ENCODE results near the gene CHPF. TPM values are rescaled to one million over a fixed set of nuclear protein-coding genes. Genes with fewer than 3 reads are reported as not detected.

The CHPF gene
- total RNA-seq, 1 experiment from 2014 or later, result 13.8 TPM

DNA sequence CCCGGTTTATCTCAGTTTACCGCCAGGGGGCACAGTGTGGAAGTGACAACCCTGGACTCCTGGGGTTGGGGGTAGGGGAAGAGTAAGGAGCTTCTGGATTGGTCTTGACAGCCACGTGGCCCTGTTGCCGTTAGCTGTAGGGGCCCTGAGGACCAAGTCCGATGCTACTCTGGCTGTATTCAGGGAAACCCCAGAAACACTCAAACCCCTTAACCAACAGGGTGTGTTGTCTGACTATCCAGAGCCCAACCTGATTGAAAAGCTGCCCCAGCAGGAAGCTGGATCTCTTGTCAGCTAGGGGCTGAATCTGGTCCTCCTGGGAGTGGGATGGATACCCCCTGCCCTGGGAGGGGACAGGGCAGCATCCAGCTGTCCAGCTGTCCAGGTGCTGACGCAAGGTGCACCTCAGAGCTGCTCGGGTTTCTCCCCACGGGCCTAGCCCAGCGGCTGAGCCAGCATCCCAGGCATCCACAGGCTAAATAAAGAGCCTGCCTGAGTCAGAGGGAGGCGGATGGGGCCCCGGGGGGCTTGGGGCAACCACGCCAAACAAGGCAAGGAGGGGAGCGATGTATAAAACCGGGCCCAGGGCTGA is 48.0 kb downstream of the CHPF start:
- CTCF ChIA-PET, result interaction anchor here (0.6 to 6.8 kb wide), 13 partner anchors 9 to 93 kb away, joined by 3 to 101 read pairs (median 6); partner anchors contain the start of gene ASIC4
- no peak for TF ChIP-seq EZH2 (IDR thresholded peaks at IDR 0.05; ENCODE audit: borderline replicate concordance, low read depth, low read length, poor library complexity, severe bottlenecking)
- TF ChIP-seq, protein P1, sequence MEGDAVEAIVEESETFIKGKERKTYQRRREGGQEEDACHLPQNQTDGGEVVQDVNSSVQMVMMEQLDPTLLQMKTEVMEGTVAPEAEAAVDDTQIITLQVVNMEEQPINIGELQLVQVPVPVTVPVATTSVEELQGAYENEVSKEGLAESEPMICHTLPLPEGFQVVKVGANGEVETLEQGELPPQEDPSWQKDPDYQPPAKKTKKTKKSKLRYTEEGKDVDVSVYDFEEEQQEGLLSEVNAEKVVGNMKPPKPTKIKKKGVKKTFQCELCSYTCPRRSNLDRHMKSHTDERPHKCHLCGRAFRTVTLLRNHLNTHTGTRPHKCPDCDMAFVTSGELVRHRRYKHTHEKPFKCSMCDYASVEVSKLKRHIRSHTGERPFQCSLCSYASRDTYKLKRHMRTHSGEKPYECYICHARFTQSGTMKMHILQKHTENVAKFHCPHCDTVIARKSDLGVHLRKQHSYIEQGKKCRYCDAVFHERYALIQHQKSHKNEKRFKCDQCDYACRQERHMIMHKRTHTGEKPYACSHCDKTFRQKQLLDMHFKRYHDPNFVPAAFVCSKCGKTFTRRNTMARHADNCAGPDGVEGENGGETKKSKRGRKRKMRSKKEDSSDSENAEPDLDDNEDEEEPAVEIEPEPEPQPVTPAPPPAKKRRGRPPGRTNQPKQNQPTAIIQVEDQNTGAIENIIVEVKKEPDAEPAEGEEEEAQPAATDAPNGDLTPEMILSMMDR (conservative IDR thresholded peaks at IDR 0.05; ENCODE audit: low read depth, low read length), result peak; percentile 86; the same call in 1 of the 2 replicates
- Histone ChIP-seq H3K27ac (ENCODE audit: low read depth, low read length, poor library complexity, severe bottlenecking) (no peak overlapping the region), H3K27me3 (replicated peaks; ENCODE audit: insufficient read depth, low read depth, low read length, poor library complexity) (no peaks in the 10 kb centered on the region), H3K4me1 (ENCODE audit: insufficient read depth, low read length, poor library complexity, severe bottlenecking) (peaks cover 32% of the 10 kb centered on the region), H3K4me3 (ENCODE audit: low read depth, low read length, poor library complexity, severe bottlenecking) (no peak overlapping the region), H3K9me3 (ENCODE audit: low read depth, low read length, poor library complexity, severe bottlenecking) (no peaks in the 10 kb centered on the region), H3K36me3 (ENCODE audit: insufficient read depth, low read length, poor library complexity, severe bottlenecking) (no peaks in the 10 kb centered on the region)
- intact Hi-C loops (cut with micrococcal nuclease; ENCODE audit: unreplicated experiment), result loop anchor here (1.0 kb wide), 1 partner anchor 35 kb away; no protein-coding TSS in a partner anchor
- peak; percentile 91 for DNase-seq (ENCODE audit: low spot score)
- POLR2A ChIA-PET (ENCODE audit: low non-redundant PET), result interaction anchor here (0.6 to 0.9 kb wide), 2 partner anchors 11 to 14 kb away, joined by 4 to 9 read pairs; no protein-coding TSS in a partner anchor
- BruUV-seq (replicated peaks), result no TSS peak

DNA sequence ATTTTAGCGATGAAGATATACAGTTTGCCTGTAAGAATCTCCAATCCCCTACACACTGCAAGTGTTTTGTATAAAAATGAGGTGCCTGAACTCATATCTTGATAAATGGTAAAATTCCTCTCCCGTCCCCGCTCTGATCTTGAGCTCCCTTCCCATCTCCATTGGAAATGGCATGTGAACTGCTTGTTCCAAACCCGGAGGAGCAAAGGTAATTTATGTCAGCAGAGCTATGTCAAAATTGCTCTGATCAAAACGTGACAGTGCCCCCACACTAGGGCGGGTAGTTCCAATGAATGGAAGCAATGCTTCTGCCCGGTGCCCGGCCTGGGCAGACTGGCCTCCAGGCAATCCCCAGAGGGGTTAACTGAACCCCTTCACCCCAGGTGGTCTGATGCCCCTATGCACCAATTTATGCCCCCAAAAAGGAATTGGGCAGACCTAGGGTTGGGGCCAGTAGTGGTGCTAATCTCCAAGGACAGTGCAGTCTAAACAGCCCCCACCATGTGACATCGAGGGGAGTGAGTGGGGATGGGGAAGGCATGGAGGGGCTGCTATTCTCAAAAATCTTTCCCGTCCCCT is 48.6 kb downstream of the CHPF start:
- no peak for DNase-seq (ENCODE audit: low spot score)

DNA sequence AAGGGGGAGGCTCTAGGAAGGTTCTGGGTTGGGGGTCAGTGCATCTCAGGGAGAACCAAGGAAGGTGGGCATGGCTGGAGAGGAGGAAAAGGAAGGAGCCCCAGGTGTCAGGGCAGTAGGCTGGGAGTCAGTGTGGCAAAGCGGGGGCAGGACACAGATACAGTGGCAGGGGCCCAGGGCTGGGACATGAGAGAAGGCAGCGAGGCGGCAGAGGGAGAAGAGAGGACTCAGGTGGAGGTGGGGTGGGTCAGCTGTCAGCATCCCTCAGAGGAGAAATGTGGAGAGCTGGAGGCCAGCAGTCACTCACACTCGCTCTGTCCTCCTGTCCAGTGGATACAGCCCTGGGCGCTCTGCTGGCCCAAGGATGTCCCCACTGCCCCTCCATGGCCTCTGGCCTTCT is 50.5 kb downstream of the CHPF start:
- Histone ChIP-seq H3K27me3 (replicated peaks; ENCODE audit: insufficient read depth, low read depth, low read length, poor library complexity) (no peaks in the 10 kb centered on the region), H3K27ac (ENCODE audit: low read depth, low read length, poor library complexity, severe bottlenecking) (no peak overlapping the region), H3K9me3 (ENCODE audit: low read depth, low read length, poor library complexity, severe bottlenecking) (no peaks in the 10 kb centered on the region), H3K36me3 (ENCODE audit: insufficient read depth, low read length, poor library complexity, severe bottlenecking) (no peaks in the 10 kb centered on the region), H3K4me3 (ENCODE audit: low read depth, low read length, poor library complexity, severe bottlenecking) (no peak overlapping the region), H3K4me1 (ENCODE audit: insufficient read depth, low read length, poor library complexity, severe bottlenecking) (peaks cover 16% of the 10 kb centered on the region)
- intact Hi-C loops (cut with micrococcal nuclease; ENCODE audit: unreplicated experiment), result no loop called here
- TF ChIP-seq EZH2 (IDR thresholded peaks at IDR 0.05; ENCODE audit: borderline replicate concordance, low read depth, low read length, poor library complexity, severe bottlenecking), result no peak
- TF ChIP-seq, protein P1 (conservative IDR thresholded peaks at IDR 0.05; ENCODE audit: low read depth, low read length), result no peak
- ChIA-PET POLR2A (ENCODE audit: low non-redundant PET) (no interaction called here), CTCF (interaction anchor here (0.6 to 6.8 kb wide), 4 partner anchors 31 to 731 kb away, joined by 3 to 101 read pairs (median 18); no protein-coding TSS in a partner anchor)
- no peak for DNase-seq (ENCODE audit: low spot score)
- no TSS peak for BruUV-seq (replicated peaks)

More for the DNA sequence above, 48.6 kb downstream of the CHPF start:
- peaks cover 26% of the 10 kb centered on the region for H3K4me1 ChIP-seq (ENCODE audit: insufficient read depth, low read length, poor library complexity, severe bottlenecking)
- ChIA-PET POLR2A (ENCODE audit: low non-redundant PET) (interaction anchor here (0.6 to 0.9 kb wide), 2 partner anchors 13 to 15 kb away, joined by 3 to 4 read pairs; no protein-coding TSS in a partner anchor), CTCF (interaction anchor here (0.7 to 6.8 kb wide), 11 partner anchors 8 to 36 kb away, joined by 3 to 101 read pairs (median 7); partner anchors contain the start of gene ASIC4)
- H3K27ac ChIP-seq (ENCODE audit: low read depth, low read length, poor library complexity, severe bottlenecking), result no peak overlapping the region
- BruUV-seq (replicated peaks), result no TSS peak
- no peak for TF ChIP-seq EZH2 (IDR thresholded peaks at IDR 0.05; ENCODE audit: borderline replicate concordance, low read depth, low read length, poor library complexity, severe bottlenecking)
- TF ChIP-seq, protein P1 (conservative IDR thresholded peaks at IDR 0.05; ENCODE audit: low read depth, low read length), result no peak; the same call in 1 of the 2 replicates
- H3K27me3 ChIP-seq (replicated peaks; ENCODE audit: insufficient read depth, low read depth, low read length, poor library complexity), result no peaks in the 10 kb centered on the region
- H3K9me3 ChIP-seq (ENCODE audit: low read depth, low read length, poor library complexity, severe bottlenecking), result no peaks in the 10 kb centered on the region
- intact Hi-C loops (cut with micrococcal nuclease; ENCODE audit: unreplicated experiment), result loop anchor here (1.0 kb wide), 1 partner anchor 35 kb away; no protein-coding TSS in a partner anchor
- no peak overlapping the region for H3K4me3 ChIP-seq (ENCODE audit: low read depth, low read length, poor library complexity, severe bottlenecking)
- no peaks in the 10 kb centered on the region for H3K36me3 ChIP-seq (ENCODE audit: insufficient read depth, low read length, poor library complexity, severe bottlenecking)

Measured in A673 (cell line).